ENCODE results near the gene SORBS1.

GRCh38 chr10:95265572-95265971 lies 295.6 kb downstream of the SORBS1 start:
- no peak for TF ChIP-seq ZFP30 (CRISPR knock-in tag; IDR thresholded peaks at IDR 0.05)
- no peak for TF ChIP-seq GLIS3 (CRISPR knock-in tag; IDR thresholded peaks at IDR 0.05)
- TF ChIP-seq ARNTL (CRISPR knock-in tag; IDR thresholded peaks at IDR 0.05; ENCODE audit: borderline replicate concordance, low read depth) = no peak
- TF ChIP-seq OSR1 (CRISPR knock-in tag; IDR thresholded peaks at IDR 0.05) = no peak
- TF ChIP-seq RARB (CRISPR knock-in tag; IDR thresholded peaks at IDR 0.05) = no peak
- TF ChIP-seq CSRNP3 (CRISPR knock-in tag; IDR thresholded peaks at IDR 0.05) = no peak

Measured in SK-N-SH treated with all-trans-retinoic acid at 6 μM for 48 hours (cell line).